ENCODE data around the gene ST3GAL5.

Gene ST3GAL5

DNA sequence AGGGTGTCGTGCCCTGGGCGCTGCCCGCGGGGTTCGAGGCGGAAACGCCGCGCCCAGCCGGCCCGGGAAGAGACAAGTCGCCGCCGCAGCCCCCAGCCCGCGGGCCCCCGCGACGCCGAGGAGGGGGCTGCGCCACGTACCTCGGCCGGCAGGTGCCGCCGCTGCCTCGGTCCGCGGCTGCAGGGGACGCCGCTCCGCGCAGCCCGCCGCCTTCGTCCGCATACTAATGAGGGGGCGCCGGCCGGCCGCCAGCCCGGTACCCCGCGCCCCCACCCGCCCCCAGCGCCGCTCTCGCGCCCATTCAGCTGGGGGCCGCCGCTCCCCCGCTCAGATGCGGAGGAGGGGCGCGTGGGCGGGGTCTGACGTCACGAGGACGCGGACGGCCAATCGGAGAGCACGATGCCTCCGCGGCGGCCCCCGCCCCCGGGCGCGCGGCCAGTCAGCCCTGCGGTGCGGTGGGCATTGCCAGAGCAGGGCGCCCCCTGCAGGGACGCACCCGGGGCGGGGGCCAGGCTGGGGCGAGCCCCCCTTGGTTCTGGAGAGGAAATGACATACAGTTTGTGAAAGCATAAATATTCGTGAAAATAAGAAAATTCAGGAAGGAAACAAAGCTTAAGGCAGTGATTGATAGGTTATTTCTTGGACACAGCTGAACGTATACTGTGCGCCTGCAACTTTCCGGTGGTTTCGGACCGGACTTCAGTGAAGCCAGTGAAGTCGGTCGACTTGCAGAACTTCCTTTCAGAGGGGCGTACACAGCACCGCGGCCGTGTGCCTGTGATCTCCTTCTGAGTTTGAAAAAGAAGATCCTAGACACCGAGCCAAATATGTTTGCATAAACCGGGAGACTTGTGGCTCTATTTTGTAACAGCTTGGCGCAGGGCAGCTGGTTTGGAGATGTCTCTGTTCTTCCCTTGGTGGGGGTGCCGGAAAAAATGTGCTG, at the start of gene ST3GAL5:
ST3GAL5 (minus strand) TSS at position 307 of the 943 bp plus-strand sequence; CDS start at position 222, 85 bp downstream.
- POLR2A ChIA-PET, result interaction anchor here (0.6 to 0.7 kb wide), 2 partner anchors 41 to 67 kb away, joined by 3 to 6 read pairs; no protein-coding TSS in a partner anchor
- DNase-seq (ENCODE audit: extremely low spot score), result peak; percentile 94
- CTCF ChIA-PET, result interaction anchor here (0.8 to 10.3 kb wide), 45 partner anchors 8 to 332 kb away, joined by 3 to 111 read pairs (median 3); no protein-coding TSS in a partner anchor
- TF ChIP-seq, protein P1, sequence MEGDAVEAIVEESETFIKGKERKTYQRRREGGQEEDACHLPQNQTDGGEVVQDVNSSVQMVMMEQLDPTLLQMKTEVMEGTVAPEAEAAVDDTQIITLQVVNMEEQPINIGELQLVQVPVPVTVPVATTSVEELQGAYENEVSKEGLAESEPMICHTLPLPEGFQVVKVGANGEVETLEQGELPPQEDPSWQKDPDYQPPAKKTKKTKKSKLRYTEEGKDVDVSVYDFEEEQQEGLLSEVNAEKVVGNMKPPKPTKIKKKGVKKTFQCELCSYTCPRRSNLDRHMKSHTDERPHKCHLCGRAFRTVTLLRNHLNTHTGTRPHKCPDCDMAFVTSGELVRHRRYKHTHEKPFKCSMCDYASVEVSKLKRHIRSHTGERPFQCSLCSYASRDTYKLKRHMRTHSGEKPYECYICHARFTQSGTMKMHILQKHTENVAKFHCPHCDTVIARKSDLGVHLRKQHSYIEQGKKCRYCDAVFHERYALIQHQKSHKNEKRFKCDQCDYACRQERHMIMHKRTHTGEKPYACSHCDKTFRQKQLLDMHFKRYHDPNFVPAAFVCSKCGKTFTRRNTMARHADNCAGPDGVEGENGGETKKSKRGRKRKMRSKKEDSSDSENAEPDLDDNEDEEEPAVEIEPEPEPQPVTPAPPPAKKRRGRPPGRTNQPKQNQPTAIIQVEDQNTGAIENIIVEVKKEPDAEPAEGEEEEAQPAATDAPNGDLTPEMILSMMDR (IDR thresholded peaks at IDR 0.05; ENCODE audit: control extremely low read depth, extremely low read depth, low read depth, missing control alignments), result peak; percentile 78

DNA sequence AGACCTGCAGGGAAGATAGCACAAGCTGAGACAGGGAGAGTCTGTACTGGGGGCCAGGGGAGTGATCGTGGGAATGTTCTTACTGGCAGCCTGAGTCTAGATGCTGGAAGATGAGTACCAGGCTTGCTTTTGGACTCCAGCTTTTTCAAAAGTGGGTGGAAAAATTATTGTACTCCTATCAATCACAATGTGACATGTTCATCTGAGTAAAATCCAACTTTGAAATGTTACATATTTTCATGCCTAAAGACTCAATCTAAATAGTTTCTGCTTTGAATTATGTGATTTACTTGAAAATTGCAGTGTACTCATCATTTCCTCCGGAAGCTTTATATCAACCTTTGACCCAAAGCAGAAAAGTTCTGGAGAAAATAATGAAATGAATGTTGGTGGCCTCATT, 49.7 kb upstream of the ST3GAL5 start:
- ChIA-PET CTCF (interaction anchor here (0.9 kb wide), 1 partner anchor 141 kb away, joined by 3 read pairs; no protein-coding TSS in a partner anchor), POLR2A (no interaction called here)
- DNase-seq (ENCODE audit: extremely low spot score), result no peak
- TF ChIP-seq, protein P1 (IDR thresholded peaks at IDR 0.05; ENCODE audit: control extremely low read depth, extremely low read depth, low read depth, missing control alignments), result no peak

DNA sequence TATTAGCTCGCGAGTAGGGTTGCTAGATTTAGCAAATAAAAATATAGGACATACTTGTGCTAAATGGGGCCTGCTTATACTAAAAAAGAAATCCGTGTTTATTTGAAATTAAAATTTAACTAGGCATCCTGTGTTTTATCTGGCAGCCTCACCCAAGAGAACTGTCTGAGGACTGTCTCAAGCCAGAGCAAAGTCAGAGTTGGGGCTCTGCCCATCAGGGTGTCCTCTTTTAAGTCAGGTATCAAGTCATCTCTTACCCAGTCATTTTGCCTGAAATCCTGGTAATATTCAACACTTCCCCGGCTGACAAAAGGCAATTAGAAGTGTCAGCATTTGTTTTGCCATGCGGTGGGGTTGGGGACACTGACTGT, 48.3 kb upstream of the ST3GAL5 start:
- ChIA-PET POLR2A (no interaction called here), CTCF (no interaction called here)
- DNase-seq (ENCODE audit: extremely low spot score), result no peak
- TF ChIP-seq, protein P1 (IDR thresholded peaks at IDR 0.05; ENCODE audit: control extremely low read depth, extremely low read depth, low read depth, missing control alignments), result no peak

DNA sequence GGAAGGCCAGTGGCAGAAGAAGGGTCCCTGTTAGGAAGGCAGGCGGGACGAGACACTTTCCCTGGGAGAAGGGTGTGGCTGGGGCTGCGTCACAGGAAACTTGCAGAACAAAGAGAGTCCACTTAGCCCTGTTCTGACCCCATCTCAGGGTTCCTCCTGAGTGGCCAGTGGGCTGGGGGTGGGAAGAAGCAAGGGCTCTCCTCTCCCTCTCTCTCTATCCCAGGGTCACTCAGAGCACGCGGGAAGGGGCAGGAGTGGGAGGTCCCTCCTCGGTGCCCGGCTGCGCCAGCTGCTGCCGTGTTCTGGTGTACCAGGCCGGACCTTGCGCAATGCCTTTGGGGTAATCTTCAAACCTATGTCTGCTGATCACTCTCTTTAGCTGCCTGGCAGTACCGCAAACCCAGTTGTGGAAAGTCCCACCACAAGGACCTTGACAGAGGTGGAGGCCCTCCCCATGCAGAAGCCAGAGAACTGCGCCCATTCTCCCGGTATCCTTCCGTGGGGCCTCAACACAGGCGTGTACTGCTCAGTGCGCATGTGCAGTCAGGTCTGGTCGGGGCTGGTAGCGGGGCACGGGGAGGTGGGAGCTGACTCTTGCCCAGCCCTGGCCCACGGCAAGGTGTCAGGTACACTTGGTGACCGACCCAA, 47.8 kb upstream of the ST3GAL5 start:
- CTCF ChIA-PET, result interaction anchor here (1.2 kb wide), 1 partner anchor 8 kb away, joined by 5 read pairs; no protein-coding TSS in a partner anchor
- TF ChIP-seq, protein P1 (IDR thresholded peaks at IDR 0.05; ENCODE audit: control extremely low read depth, extremely low read depth, low read depth, missing control alignments), result no peak
- POLR2A ChIA-PET, result no interaction called here
- no peak for DNase-seq (ENCODE audit: extremely low spot score)

DNA sequence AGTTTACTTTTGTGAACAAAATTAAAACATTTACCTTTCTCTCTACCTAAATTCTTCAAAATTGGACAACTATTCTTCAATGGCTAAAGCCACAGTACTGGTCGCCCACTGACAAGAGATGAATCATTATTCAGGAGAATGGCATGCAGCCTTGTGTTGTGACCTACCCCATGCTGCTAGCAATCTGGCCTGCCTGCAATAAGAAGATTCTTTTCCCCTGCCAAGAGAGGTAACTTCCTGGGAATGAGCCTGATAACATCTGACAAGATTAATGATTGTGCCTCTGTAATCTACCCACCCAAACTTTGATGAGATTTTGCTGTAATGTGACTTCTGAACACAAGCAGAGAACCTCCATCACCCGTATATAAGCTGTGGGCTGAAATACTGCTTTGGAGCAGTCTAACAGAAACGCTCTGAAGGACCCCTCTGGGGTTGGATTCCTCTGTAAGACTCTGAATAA, 47.0 kb upstream of the ST3GAL5 start:
- TF ChIP-seq, protein P1 (IDR thresholded peaks at IDR 0.05; ENCODE audit: control extremely low read depth, extremely low read depth, low read depth, missing control alignments), result no peak
- POLR2A ChIA-PET, result no interaction called here
- no peak for DNase-seq (ENCODE audit: extremely low spot score)
- CTCF ChIA-PET, result interaction anchor here (1.2 kb wide), 1 partner anchor 9 kb away, joined by 5 read pairs; no protein-coding TSS in a partner anchor

DNA sequence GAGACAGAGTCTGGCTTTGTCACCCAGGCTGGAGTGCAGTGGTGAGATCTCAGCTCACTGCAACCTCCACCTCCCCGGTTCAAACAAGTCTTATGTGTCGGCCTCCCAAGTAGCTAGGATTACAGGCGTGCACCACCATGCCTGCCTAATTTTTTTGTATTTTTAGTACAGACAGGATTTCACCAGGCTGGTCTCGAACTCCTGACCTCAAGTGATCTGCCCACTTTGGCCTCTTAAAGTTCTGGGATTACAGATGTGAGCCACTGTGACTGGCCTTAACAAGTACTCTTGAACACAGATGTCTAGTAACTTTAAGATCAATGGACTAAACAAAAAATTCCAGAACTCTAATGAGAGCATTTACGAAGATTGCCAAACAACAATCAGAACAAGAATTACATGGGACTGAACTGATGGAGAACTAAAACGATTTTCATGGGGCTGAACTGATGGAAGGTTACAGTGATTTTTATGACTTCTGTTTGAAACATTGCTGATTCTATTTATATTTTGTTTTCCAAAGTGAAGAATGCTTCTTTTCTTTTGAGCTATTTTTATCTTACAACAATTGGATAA, 46.5 kb upstream of the ST3GAL5 start:
- DNase-seq (ENCODE audit: extremely low spot score), result no peak
- ChIA-PET POLR2A (no interaction called here), CTCF (interaction anchor here (1.2 kb wide), 1 partner anchor 10 kb away, joined by 5 read pairs; no protein-coding TSS in a partner anchor)
- TF ChIP-seq, protein P1 (IDR thresholded peaks at IDR 0.05; ENCODE audit: control extremely low read depth, extremely low read depth, low read depth, missing control alignments), result no peak
